HG03095 (cell line): ENCODE data around the gene PHAX.
"Not testable (repeated sequence)": the region's sequence is repeated elsewhere in the genome, so short reads cannot be mapped to it uniquely, and the experiment has no call there.

ENCODE experiments used
- ATAC-seq: cut with Tn5 transposase; IDR thresholded peaks from one replicate; pipeline ENCODE4 v1.9.1; 2021; ENCODE audit warnings: moderate library complexity; ENCODE audit not compliant: unreplicated experiment

PHAX gene

DNA sequence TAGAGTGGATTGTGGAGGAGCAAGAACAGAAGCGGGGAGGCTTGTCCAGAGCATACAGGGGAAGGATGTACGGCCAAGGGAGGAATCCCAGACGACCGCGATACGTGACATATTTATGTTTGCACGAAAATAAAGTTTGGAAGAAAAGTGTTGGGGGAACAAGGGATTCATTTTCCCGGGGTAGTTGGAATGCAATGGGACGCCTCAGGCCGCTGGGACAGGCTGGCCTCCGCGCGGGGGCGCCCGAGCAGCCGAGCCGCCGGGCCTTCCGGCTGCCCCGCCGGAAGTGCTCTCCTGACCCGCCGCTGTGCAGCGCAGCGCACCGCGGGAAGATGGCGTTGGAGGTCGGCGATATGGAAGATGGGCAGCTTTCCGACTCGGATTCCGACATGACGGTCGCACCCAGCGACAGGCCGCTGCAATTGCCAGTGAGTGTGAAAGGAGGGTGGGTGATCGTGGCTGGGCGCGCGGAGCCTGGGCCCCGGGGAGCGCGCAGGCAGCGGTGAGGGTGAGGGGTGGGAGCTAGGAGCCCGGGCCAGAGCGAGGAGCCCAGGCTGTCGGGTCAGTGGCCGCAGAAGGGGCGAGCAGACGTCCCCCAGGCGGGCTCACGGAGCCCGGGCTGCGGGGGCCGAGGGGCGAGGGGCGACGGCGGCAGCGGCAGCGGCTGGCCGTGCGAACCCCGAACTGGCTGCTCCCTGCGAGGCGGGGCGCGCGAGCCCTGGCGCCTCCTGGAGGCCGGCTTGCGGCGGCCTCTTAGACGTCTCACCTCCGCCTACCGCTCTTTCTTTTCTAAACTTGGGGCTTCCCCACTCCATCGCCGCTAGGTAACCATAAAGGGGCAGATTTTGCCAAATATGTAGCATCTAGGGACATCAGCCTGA lies at the start of gene PHAX:
Gene PHAX (plus strand): TSS at position 317 of the 881 bp plus-strand sequence. CDS start 16 bp downstream, at position 333.
- peak; percentile 94 for ATAC-seq

- ATAC-seq = no peak
Observed at GRCh38 chr5:126552614-126553013, 48.1 kb upstream of the PHAX start.

GRCh38 chr5:126555101-126555500 lies 45.6 kb upstream of the PHAX start:
- not testable (repeated sequence) for ATAC-seq

DNA sequence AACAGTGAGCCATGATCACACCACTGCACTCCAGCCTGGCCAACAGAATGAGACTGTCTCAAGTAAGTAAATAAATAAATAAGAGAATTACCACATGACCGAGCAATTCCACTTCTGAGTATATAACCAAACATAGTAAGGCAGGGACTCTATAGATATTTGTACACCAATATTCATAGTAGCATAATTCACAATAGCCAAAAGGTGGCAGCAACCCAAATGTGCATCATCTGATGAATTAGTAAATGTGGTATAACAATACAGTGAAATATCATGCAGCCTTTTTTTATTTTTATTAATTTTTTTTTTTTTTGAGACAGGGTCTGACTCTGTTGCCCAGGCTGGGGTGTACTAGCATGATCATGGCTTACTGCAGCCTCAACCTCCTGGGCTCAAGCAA lies 38.8 kb upstream of the PHAX start:
- no peak for ATAC-seq

- peak; percentile 77 for ATAC-seq
Observed at GRCh38 chr5:126562823-126563222, 37.9 kb upstream of the PHAX start.

DNA sequence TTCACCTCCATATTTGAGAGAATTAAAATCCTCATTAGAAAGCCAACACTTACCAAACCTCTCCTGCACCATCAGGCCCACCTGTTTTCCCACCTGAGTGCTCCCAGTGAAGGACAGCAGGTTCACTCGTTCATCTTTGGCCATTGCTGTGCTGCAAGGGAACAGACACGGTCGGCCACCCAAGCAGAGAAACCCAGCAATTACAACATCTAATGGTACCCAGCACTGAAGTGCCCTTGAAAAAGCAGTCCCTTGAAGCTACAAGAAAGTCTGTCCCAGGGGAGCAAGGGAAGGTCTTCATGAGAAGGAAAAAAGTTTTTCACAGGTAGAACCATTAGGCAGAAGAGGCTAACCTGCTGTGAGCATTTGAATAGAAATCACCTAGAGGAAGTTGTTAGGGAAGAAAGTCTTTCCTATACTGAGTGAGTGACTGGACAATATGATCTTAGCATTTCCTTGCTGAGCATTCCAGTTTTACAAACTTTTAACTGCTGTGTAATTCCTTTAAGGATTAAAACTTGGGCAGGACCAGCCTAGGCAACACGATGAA lies 32.5 kb upstream of the PHAX start:
- ATAC-seq = no peak

GRCh38 chr5:126575644-126576043 lies 25.1 kb upstream of the PHAX start:
- ATAC-seq = no peak

- ATAC-seq = no peak
Observed at GRCh38 chr5:126576974-126577373, 23.8 kb upstream of the PHAX start.

DNA sequence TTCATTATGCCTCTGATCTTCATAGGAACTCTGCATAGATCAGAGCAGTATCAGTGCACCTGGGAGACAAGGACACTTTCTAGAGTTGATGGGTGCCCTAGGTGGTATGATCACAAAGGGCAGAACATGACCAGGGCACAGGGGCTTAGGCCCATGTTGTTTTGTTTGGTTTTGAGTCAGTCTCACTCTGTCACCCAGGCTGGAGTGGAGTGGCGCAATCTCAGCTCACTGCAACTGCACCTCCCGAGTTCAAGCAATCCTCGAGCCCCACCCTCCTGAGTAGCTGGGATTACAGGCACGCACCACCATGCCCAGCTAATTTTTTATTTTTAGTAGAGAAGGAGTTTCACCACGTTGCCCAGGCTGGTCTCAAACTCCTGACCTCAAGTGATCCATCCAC lies 23.3 kb upstream of the PHAX start:
- no peak for ATAC-seq

- no peak for ATAC-seq
Observed at GRCh38 chr5:126579716-126580115, 21.0 kb upstream of the PHAX start.

- no peak for ATAC-seq
Observed at GRCh38 chr5:126583761-126584160, 17.0 kb upstream of the PHAX start.

- ATAC-seq = no peak
Observed at GRCh38 chr5:126587551-126588390, 13.0 kb upstream of the PHAX start.

DNA sequence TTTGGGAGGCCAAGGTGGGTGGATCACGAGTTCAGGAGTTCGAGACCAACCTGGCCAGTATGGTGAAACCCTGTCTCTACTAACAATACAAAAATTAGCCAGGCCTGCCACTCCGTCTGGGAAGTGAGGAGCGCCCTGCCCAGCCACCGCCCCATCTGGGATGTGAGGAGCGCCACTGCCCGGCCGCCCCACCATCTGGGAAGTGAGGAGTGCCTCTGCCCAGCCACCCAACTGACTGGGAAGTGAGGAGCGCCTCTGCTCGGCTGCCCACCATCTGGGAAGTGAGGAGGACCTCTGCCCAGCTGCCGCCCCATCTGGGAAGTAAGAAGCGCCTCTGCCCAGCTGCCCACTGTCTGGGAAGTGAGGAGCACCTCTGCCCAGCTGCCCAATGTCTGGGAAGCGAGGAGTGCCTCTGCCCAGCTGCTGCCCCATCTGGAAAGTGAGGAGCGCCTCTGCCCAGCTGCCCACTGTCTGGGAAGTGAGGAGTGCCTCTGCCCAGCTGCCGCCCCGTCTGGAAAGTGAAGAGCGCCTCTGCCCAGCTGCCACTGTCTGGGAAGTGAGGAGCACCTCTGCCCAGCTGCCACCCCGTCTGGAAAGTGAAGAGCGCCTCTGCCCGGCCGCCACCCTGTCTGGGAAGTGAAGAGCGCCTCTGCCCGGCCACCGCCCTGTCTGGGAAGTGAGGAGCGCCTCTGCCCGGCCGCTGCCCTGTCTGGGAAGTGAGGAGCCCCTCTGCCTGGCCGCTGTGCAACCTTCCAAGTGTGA lies 11.0 kb upstream of the PHAX start:
- no peak for ATAC-seq

DNA sequence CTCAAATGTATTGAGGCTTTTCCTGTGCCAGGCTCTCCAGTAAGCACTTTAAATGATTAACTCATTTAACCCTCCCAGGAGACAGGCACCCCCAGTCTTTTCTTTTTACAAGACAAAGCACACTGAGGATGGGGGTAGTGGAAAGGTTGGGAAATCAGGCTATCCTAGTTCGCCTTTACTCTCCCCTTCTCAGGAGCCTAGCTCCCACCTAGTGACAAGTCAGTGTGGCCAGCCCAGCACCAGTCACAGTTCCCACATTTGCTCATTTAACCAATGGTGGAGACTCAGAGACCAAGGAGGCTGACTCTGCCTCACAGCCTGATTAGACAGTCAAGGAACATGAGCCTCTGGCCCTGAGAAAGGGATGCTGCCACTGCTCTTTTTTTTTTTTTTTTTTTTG lies 9.2 kb upstream of the PHAX start:
- no peak for ATAC-seq

DNA sequence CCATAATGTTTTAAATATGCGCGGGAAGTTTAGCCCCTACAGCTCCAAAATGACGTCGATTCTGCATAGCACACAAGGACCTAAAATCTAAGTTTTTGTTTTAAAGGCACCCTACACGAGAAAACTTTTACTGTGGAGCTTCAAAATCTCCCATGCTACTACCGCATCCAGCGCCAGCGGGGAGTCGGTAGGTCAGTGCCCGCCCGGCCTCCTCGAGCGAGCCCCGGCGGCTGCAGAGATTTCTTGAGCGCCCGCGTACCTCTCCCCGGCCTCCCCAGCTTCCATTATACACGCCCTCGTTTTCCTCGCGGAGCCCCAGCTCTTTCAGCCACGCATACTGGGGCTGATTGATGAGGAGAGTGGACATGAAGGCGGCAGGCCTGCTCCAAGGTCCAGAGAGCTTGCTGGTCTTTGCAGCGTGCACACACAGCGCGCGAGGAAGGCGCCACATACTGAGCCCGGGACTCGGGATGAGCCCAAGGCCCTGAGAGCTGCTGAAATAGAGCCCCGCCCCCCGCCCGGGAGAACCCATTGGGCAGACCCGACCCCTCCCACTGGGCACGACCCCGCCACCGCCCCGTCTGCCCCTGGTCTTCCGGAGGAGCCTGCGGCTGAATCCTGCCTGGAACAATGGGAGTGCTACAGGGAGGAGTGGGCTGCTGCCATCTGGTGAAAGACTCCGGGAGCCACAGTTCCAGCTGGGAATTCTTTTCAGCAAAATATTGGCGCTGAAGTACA lies 5.8 kb upstream of the PHAX start, which contains the start of gene ALDH7A1:
Gene ALDH7A1 (minus strand): TSS at position 472 of the 738 bp plus-strand sequence. CDS start 21 bp downstream, at position 451.
- peak; percentile 81 for ATAC-seq

DNA sequence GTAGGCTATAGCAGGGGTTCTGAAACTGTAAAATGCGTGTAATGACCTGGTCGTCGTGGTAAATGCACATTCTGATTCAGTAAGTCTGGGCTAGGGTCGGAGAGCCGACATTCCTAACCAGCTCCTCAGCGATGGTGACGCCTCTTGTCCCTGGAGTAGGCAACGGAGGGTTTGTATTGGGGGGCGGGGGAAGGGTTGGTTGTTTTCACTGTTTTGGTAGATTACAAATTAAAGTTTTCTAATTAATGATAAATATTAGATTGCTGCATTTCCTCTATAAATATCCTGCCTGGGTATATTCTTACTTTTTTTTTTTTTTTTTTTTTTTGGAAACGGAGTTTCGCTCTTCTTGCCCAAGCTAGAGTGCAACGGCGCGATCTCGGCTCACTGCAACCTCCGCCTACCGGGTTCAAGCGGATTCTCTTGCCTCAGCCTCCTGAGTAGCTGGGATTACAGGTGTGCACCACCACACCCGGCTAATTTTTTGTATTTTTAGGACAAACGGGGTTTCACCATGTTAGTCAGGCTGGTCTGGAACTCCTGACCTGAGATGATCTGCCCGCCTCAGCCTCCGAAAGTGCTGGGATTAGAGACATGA lies 5.2 kb upstream of the PHAX start:
- peak; percentile 14 for ATAC-seq

- no peak for ATAC-seq
Observed at GRCh38 chr5:126597156-126597555, 3.6 kb upstream of the PHAX start.

DNA sequence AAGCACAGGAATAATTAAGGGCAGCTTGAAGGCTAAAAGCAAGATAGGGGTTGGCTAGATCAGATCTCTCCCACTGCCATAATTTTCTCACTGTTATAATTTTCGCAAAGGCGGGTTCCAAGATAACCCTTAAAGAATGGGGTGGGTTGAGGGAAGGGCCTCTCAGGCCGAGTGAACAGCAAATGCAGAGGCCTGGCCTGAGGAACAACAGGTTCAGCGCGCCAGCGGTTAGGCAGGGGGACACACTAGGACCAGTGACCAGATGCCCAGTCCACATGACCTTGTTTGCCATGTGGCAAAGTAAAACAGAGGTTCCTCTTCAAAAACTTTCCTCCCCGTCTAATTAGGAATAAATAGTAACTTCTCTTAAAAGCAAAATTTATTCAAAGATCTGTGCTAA lies 1.2 kb upstream of the PHAX start:
- no peak for ATAC-seq

- ATAC-seq = not testable (repeated sequence)
Observed at GRCh38 chr5:126599971-126600630, 646 bp upstream of the PHAX start.
